Stimulated activated CD8-positive, alpha-beta memory T cell treated with anti-CD3 and anti-CD28 coated beads, Interleukin-7, amount 100 ng/mL, for 1 hour (primary cell): ENCODE data around the gene GALR2.

ENCODE experiments used
- DNase-seq, 2 donors: peaks; one replicate each; pipeline ENCODE4 v3.0.0-alpha.2; 2020; ENCODE audit warnings: low read depth in 2 of 2

GALR2 gene

GRCh38 chr17:76124582-76125390 is 50.2 kb downstream of the GALR2 start:
- DNase-seq = no peak

- DNase-seq = no peak
These were observed 50.8 kb downstream of the GALR2 start for GRCh38 chr17:76125391-76125675.

DNA sequence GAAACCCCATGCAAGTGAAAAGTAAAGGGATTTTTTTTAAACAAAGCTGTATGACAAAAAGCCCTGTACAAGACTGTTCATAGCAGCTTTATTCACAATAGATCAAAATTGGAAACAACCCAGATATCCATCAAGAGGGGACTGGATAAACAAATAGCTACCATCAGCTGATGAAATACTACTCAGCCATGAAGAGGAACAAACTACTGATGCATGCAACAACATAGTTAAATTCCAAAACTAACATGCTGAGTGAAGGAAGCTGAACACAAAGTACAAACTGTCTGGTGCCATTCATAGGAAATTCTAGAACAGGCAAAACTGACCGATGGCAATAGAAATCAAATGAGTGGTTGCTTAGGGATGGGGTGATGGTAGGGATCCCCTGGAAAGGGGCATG is 51.3 kb downstream of the GALR2 start:
- no peak for DNase-seq
